HepG2 (cell line): ENCODE results near the gene FBXL7. TPM values are rescaled to one million over a fixed set of nuclear protein-coding genes. Genes with fewer than 3 reads are reported as not detected.

Experiments used
- GABPB1 ChIP-seq: IDR thresholded peaks from 2 replicates; pipeline ENCODE4 v1.6.1; 2016; ENCODE audit warnings: mild to moderate bottlenecking, missing genetic modification reagents, moderate library complexity, missing compliant biosample characterization
- NFE2L2 ChIP-seq: fragments of 150-350 bp; IDR thresholded peaks from 2 replicates; pipeline ENCODE4 v1.6.1; 2014; ENCODE audit warnings: low read length
- NPAS2 ChIP-seq: sonication (generic); formaldehyde crosslinking; IDR thresholded peaks from 2 replicates; pipeline ENCODE4 v1.8.0; 2022; ENCODE audit warnings: mild to moderate bottlenecking, missing genetic modification reagents, borderline replicate concordance
- RFXAP ChIP-seq: sonication (generic); formaldehyde crosslinking; IDR thresholded peaks from 2 replicates; pipeline ENCODE4 v1.4.0; 2020; ENCODE audit warnings: missing genetic modification reagents, borderline replicate concordance
- SATB2 ChIP-seq: sonication (generic); formaldehyde crosslinking; IDR thresholded peaks from 2 replicates; pipeline ENCODE4 v1.5.0; 2020; ENCODE audit warnings: missing genetic modification reagents
- SYNCRIP ChIP-seq: fragments of 200-400 bp; formaldehyde crosslinking; IDR thresholded peaks from 2 replicates; pipeline ENCODE4 v1.6.1; 2018; ENCODE audit warnings: mild to moderate bottlenecking, low read depth, low read length; ENCODE audit not compliant: insufficient read depth
- ZKSCAN5 ChIP-seq: sonication (generic); formaldehyde crosslinking; IDR thresholded peaks from 2 replicates; pipeline ENCODE4 v1.5.1; 2020; ENCODE audit warnings: mild to moderate bottlenecking, missing genetic modification reagents
- ZNF121 ChIP-seq: sonication (generic); formaldehyde crosslinking; IDR thresholded peaks from 2 replicates; pipeline ENCODE4 v1.5.0; 2020; ENCODE audit warnings: mild to moderate bottlenecking, missing genetic modification reagents
- ZNF746 ChIP-seq: sonication (generic); formaldehyde crosslinking; IDR thresholded peaks from 2 replicates; pipeline ENCODE4 v1.8.0; 2022; ENCODE audit warnings: mild to moderate bottlenecking, missing genetic modification reagents
- polyA plus RNA-seq, 8 experiments: library from polyadenylated mRNA; depleted of rRNA in 3 of 8; stranded (reverse) in 7 of 8; unstranded in 1 of 8; fragments of >200 nt; fragmentation: Illumina TruSeq in 4 of 8; extraction: Trizol in 4 of 8; gene quantifications; 2 replicates each; pipeline versions ENCODE4 v1.2.1 to v1.2.3, GENCODE V29; 2011 to 2016; ENCODE audit warnings: low read depth in 4 of 8, missing spikeins in 1 of 8, mixed read lengths in 1 of 8; ENCODE audit not compliant: insufficient read depth in 1 of 8
- total RNA-seq, 5 experiments: library from RNA; depleted of rRNA; stranded (reverse); fragments of >200 nt; fragmentation: Illumina TruSeq; extraction: Trizol; gene quantifications; 2 replicates each; pipeline ENCODE4 v1.2.3, GENCODE V29; 2016; ENCODE audit warnings: low read depth in 1 of 5
- TF ChIP-seq, protein P1 (sequence below): IDR thresholded peaks from 2 replicates; pipeline ENCODE4 v1.6.1; 2018; ENCODE audit warnings: missing genetic modification reagents
- TF ChIP-seq, protein P2 (sequence below): IDR thresholded peaks from 2 replicates; pipeline ENCODE4 v1.6.1; 2016; ENCODE audit warnings: low read depth, missing genetic modification reagents, missing compliant biosample characterization

The FBXL7 gene
- total and polyA plus RNA-seq, 2 of the 13 experiments (the other 11 are each of a cell fraction or from before 2014, with no cell fraction given), result 0.07 TPM; not detected in 1

DNA sequence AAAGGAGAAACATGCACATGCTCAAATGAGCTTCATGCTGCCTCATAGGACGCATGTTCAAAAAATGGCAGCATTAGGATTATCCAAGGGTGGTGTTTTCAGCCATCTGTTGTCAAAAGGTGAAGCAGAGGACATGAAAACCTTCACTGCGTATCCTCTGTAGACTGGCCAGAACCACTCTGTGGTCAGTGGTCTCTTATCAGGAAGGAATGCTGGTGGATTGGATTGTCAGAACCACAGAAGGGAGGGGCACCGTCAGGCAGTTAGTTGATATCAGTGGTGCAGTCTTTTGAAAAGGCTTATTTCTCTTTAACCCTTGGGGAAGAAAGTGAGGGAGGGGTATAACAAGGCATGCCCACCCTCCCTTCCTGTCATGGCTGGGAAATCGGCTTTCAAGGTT, 100.1 kb downstream of the FBXL7 start (continued):
- TF ChIP-seq, protein P1, sequence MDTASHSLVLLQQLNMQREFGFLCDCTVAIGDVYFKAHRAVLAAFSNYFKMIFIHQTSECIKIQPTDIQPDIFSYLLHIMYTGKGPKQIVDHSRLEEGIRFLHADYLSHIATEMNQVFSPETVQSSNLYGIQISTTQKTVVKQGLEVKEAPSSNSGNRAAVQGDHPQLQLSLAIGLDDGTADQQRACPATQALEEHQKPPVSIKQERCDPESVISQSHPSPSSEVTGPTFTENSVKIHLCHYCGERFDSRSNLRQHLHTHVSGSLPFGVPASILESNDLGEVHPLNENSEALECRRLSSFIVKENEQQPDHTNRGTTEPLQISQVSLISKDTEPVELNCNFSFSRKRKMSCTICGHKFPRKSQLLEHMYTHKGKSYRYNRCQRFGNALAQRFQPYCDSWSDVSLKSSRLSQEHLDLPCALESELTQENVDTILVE (CRISPR knock-in tag), result no peak
- no peak for TF ChIP-seq GABPB1 (CRISPR knock-in tag)
- TF ChIP-seq ZNF746 (CRISPR knock-in tag), result no peak
- no peak for TF ChIP-seq NPAS2
- TF ChIP-seq SYNCRIP, result no peak
- TF ChIP-seq ZKSCAN5 (CRISPR knock-in tag), result no peak
- TF ChIP-seq, protein P2, sequence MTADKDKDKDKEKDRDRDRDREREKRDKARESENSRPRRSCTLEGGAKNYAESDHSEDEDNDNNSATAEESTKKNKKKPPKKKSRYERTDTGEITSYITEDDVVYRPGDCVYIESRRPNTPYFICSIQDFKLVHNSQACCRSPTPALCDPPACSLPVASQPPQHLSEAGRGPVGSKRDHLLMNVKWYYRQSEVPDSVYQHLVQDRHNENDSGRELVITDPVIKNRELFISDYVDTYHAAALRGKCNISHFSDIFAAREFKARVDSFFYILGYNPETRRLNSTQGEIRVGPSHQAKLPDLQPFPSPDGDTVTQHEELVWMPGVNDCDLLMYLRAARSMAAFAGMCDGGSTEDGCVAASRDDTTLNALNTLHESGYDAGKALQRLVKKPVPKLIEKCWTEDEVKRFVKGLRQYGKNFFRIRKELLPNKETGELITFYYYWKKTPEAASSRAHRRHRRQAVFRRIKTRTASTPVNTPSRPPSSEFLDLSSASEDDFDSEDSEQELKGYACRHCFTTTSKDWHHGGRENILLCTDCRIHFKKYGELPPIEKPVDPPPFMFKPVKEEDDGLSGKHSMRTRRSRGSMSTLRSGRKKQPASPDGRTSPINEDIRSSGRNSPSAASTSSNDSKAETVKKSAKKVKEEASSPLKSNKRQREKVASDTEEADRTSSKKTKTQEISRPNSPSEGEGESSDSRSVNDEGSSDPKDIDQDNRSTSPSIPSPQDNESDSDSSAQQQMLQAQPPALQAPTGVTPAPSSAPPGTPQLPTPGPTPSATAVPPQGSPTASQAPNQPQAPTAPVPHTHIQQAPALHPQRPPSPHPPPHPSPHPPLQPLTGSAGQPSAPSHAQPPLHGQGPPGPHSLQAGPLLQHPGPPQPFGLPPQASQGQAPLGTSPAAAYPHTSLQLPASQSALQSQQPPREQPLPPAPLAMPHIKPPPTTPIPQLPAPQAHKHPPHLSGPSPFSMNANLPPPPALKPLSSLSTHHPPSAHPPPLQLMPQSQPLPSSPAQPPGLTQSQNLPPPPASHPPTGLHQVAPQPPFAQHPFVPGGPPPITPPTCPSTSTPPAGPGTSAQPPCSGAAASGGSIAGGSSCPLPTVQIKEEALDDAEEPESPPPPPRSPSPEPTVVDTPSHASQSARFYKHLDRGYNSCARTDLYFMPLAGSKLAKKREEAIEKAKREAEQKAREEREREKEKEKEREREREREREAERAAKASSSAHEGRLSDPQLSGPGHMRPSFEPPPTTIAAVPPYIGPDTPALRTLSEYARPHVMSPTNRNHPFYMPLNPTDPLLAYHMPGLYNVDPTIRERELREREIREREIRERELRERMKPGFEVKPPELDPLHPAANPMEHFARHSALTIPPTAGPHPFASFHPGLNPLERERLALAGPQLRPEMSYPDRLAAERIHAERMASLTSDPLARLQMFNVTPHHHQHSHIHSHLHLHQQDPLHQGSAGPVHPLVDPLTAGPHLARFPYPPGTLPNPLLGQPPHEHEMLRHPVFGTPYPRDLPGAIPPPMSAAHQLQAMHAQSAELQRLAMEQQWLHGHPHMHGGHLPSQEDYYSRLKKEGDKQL, result no peak
- TF ChIP-seq RFXAP (CRISPR knock-in tag), result no peak
- TF ChIP-seq NFE2L2, result no peak
- TF ChIP-seq SATB2 (CRISPR knock-in tag), result no peak
- no peak for TF ChIP-seq ZNF121
